HepG2 (cell line): Measurements from ENCODE around the gene ARIH1.

ENCODE experiments used
- CBX2 ChIP-seq, 2 experiments: fragments of 200-600 bp in 1 of 2; sonication (generic); formaldehyde crosslinking in 1 of 2; IDR thresholded peaks; 2 replicates each; pipeline versions ENCODE4 v1.7.0 to v1.8.1; 2018 to 2022; ENCODE audit warnings: low read depth in 2 of 2, low read length in 1 of 2, mild to moderate bottlenecking in 1 of 2, missing genetic modification reagents in 1 of 2
- CREB1 ChIP-seq, 2 experiments: fragments of 450-650 bp in 1 of 2; IDR thresholded peaks; 2 replicates each; pipeline ENCODE4 v1.6.1; 2016 to 2017; ENCODE audit warnings: control low read depth in 1 of 2, mild to moderate bottlenecking in 1 of 2, missing compliant biosample characterization in 1 of 2, missing genetic modification characterization in 1 of 2
- CTCF ChIP-seq: sonication (generic); formaldehyde crosslinking; IDR thresholded peaks from 2 replicates; pipeline ENCODE4 v1.5.0; 2020; ENCODE audit warnings: mild to moderate bottlenecking, missing genetic modification reagents, moderate library complexity
- HNRNPL ChIP-seq: fragments of 200-400 bp; formaldehyde crosslinking; IDR thresholded peaks from 2 replicates; pipeline ENCODE4 v1.6.1; 2017; ENCODE audit warnings: mild to moderate bottlenecking, low read depth, low read length
- NFE2L1 ChIP-seq: sonication (generic); formaldehyde crosslinking; IDR thresholded peaks from 2 replicates; pipeline ENCODE4 v1.4.0; 2020; ENCODE audit warnings: missing genetic modification reagents, mild to moderate bottlenecking, borderline replicate concordance
- SRSF4 ChIP-seq: fragments of 200-400 bp; formaldehyde crosslinking; IDR thresholded peaks from one replicate; pipeline ENCODE4 v1.6.1; 2018; ENCODE audit warnings: mild to moderate bottlenecking, low read depth, low read length, moderate library complexity; ENCODE audit not compliant: poor library complexity, severe bottlenecking
- TEF ChIP-seq: sonication (generic); formaldehyde crosslinking; IDR thresholded peaks from 2 replicates; pipeline ENCODE4 v1.5.0; 2020; ENCODE audit warnings: missing genetic modification reagents
- ZNF558 ChIP-seq: sonication (generic); formaldehyde crosslinking; IDR thresholded peaks from 2 replicates; pipeline ENCODE4 v1.9.0; 2022; ENCODE audit warnings: mild to moderate bottlenecking, missing genetic modification reagents, borderline replicate concordance
- ZNF670 ChIP-seq: sonication (generic); formaldehyde crosslinking; IDR thresholded peaks from 2 replicates; pipeline ENCODE4 v1.8.0; 2022; ENCODE audit warnings: mild to moderate bottlenecking, missing genetic modification reagents, borderline replicate concordance
- ZNF672 ChIP-seq: sonication (generic); formaldehyde crosslinking; IDR thresholded peaks from 2 replicates; pipeline ENCODE4 v1.8.1; 2022; ENCODE audit warnings: missing genetic modification reagents

- TF ChIP-seq CBX2 (IDR thresholded peaks at IDR 0.05; ENCODE audit: low read depth, low read length): no peak
- TF ChIP-seq CBX2 (CRISPR knock-in tag; IDR thresholded peaks at IDR 0.05; ENCODE audit: low read depth): no peak
- TF ChIP-seq ZNF558 (CRISPR knock-in tag): no peak
- no peak for TF ChIP-seq ZNF672 (CRISPR knock-in tag)
- TF ChIP-seq CREB1 (IDR thresholded peaks at IDR 0.05): no peak
- TF ChIP-seq CREB1 (CRISPR knock-in tag; IDR thresholded peaks at IDR 0.05): no peak
- TF ChIP-seq TEF (CRISPR knock-in tag): no peak
- no peak for TF ChIP-seq CTCF (CRISPR knock-in tag)
- no peak for TF ChIP-seq SRSF4
- TF ChIP-seq NFE2L1 (CRISPR knock-in tag): no peak
- no peak for TF ChIP-seq HNRNPL
- no peak for TF ChIP-seq ZNF670 (CRISPR knock-in tag)
Measured at GRCh38 chr15:72515591-72516389, 41.7 kb downstream of the ARIH1 start.
